Astrocyte (in vitro differentiated cells and primary cell): ENCODE data around the gene ZDHHC1. TPM values are rescaled to one million over a fixed set of nuclear protein-coding genes. Genes with fewer than 3 reads are reported as not detected.

Experiments used
- DNase-seq: peaks from one replicate; pipeline ENCODE4 v3.0.0-alpha.2; 2010; ENCODE audit warnings: low read depth
- FAIRE-seq: peaks from 2 replicates; lab custom pipeline; 2011; peaks lifted over from hg19 to GRCh38; lab: Jason Lieb, UNC
- H2AFZ ChIP-seq: 2 replicates; pipeline ENCODE4 v1.6.0; 2012; ENCODE audit warnings: low read depth, low read length, inconsistent platforms
- H3K27ac ChIP-seq: 2 replicates; pipeline ENCODE4 v1.5.1; 2011; ENCODE audit warnings: low read depth, low read length, inconsistent platforms
- H3K27me3 ChIP-seq: 2 replicates; pipeline ENCODE4 v1.6.0; 2011; ENCODE audit warnings: low read length, inconsistent platforms; ENCODE audit not compliant: insufficient read depth
- H3K36me3 ChIP-seq: 2 replicates; pipeline ENCODE4 v1.5.1; 2011; ENCODE audit warnings: low read length, inconsistent platforms; ENCODE audit not compliant: insufficient read depth
- H3K4me1 ChIP-seq: 2 replicates; pipeline ENCODE4 v1.5.1; 2011; ENCODE audit warnings: low read length, inconsistent platforms; ENCODE audit not compliant: insufficient read depth
- H3K4me2 ChIP-seq: 2 replicates; pipeline ENCODE4 v1.6.0; 2012; ENCODE audit warnings: low read length, inconsistent platforms
- H3K4me3 ChIP-seq: 2 replicates; pipeline ENCODE4 v1.5.1; 2011; ENCODE audit warnings: low read depth, mild to moderate bottlenecking, low read length, inconsistent platforms; ENCODE audit not compliant: insufficient read depth
- H3K79me2 ChIP-seq: 2 replicates; pipeline ENCODE4 v1.6.0; 2012; ENCODE audit warnings: mild to moderate bottlenecking, low read length, inconsistent platforms; ENCODE audit not compliant: insufficient read depth
- H3K9ac ChIP-seq: 2 replicates; pipeline ENCODE4 v1.6.0; 2012; ENCODE audit warnings: mild to moderate bottlenecking, low read length, inconsistent platforms
- H3K9me3 ChIP-seq: 2 replicates; pipeline ENCODE4 v1.5.1; 2012; ENCODE audit warnings: low read depth, mild to moderate bottlenecking, low read length, inconsistent platforms; ENCODE audit not compliant: insufficient read depth
- H4K20me1 ChIP-seq: 2 replicates; pipeline ENCODE4 v1.6.0; 2012; ENCODE audit warnings: low read length, inconsistent platforms; ENCODE audit not compliant: insufficient read depth
- H3K27ac Mint-ChIP-seq: one replicate; pipeline ENCODE4 v1.8.0; 2021; ENCODE audit warnings: mild to moderate bottlenecking, mixed read lengths; ENCODE audit not compliant: unreplicated experiment
- H3K27me3 Mint-ChIP-seq: one replicate; pipeline ENCODE4 v1.8.0; 2021; ENCODE audit warnings: low read depth, mixed read lengths; ENCODE audit not compliant: unreplicated experiment
- H3K36me3 Mint-ChIP-seq: one replicate; pipeline ENCODE4 v1.8.0; 2021; ENCODE audit warnings: low read depth, mixed read lengths; ENCODE audit not compliant: unreplicated experiment
- H3K4me1 Mint-ChIP-seq: one replicate; pipeline ENCODE4 v1.8.0; 2021; ENCODE audit warnings: low read depth, mixed read lengths; ENCODE audit not compliant: unreplicated experiment
- H3K4me3 Mint-ChIP-seq: one replicate; pipeline ENCODE4 v1.8.0; 2021; ENCODE audit warnings: mild to moderate bottlenecking, moderate library complexity, mixed read lengths; ENCODE audit not compliant: unreplicated experiment
- H3K9me3 Mint-ChIP-seq: one replicate; pipeline ENCODE4 v1.8.0; 2021; ENCODE audit warnings: mild to moderate bottlenecking, mixed read lengths; ENCODE audit not compliant: unreplicated experiment
- CTCF ChIP-seq: IDR thresholded peaks from 2 replicates; pipeline ENCODE4 v1.5.1; 2011; ENCODE audit warnings: low read depth, mild to moderate bottlenecking, inconsistent platforms, low read length, moderate library complexity; ENCODE audit not compliant: insufficient read depth
- EZH2 ChIP-seq: IDR thresholded peaks from 2 replicates; pipeline ENCODE4 v1.6.1; 2012; ENCODE audit warnings: mild to moderate bottlenecking, low read length, inconsistent platforms; ENCODE audit not compliant: insufficient read depth
- total RNA-seq: library from RNA; stranded (reverse); gene quantifications from 2 replicates; pipeline ENCODE4 v1.2.1, GENCODE V29; 2021

ZDHHC1 gene
- total RNA-seq, 1 donor from 2014 or later: 3.7 TPM

- Mint-ChIP-seq H3K9me3 (peaks cover 2% of the 10 kb centered on the region), H3K27me3 (peaks cover 70% of the 10 kb centered on the region), H3K4me1 (no peaks in the 10 kb centered on the region), H3K36me3 (peaks cover 2% of the 10 kb centered on the region), H3K4me3 (no peak overlapping the region), H3K27ac (no peak overlapping the region)
- H4K20me1 ChIP-seq: no peaks in the 10 kb centered on the region
- TF ChIP-seq EZH2 (no peak), CTCF (no peak)
- no peaks in the 10 kb centered on the region for H3K79me2 ChIP-seq
- FAIRE-seq: no peak
- no peak overlapping the region for H2AFZ ChIP-seq
- DNase-seq: no peak
- no peaks in the 10 kb centered on the region for H3K36me3 ChIP-seq
- no peak overlapping the region for H3K9ac ChIP-seq
- no peaks in the 10 kb centered on the region for H3K9me3 ChIP-seq
- H3K4me3 ChIP-seq: no peak overlapping the region
- H3K27ac ChIP-seq: no peak overlapping the region
- peaks cover 9% of the 10 kb centered on the region for H3K4me1 ChIP-seq
- H3K4me2 ChIP-seq: no peak overlapping the region
- H3K27me3 ChIP-seq: peaks cover 8% of the 10 kb centered on the region
Observed at GRCh38 chr16:67389911-67390815, 26.1 kb downstream of the ZDHHC1 start.

DNA sequence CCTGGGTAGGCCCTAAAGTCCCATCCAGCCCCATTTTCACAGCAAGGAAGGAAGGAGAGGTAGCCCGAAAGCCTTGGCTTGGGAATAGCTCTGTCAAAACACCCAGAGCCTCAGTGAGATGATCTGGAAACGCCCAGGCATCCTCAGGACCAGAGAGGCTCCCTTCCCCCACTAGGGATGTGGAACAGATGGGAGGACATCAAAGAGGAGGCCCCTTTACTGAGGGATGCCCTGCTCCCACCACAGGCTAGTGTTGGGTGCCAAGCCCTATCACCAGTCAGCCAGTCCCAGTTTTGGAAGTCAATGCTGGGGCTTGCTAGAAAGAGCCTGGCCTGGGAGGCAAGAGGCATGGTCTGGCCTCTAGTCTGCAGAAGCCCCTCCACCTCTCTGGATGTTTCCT, 27.7 kb downstream of the ZDHHC1 start:
- Histone ChIP-seq H3K27me3 (peaks cover 5% of the 10 kb centered on the region), H3K4me3 (no peak overlapping the region), H3K4me1 (peaks cover 8% of the 10 kb centered on the region), H3K4me2 (no peak overlapping the region), H3K27ac (no peak overlapping the region), H3K9ac (no peak overlapping the region), H3K36me3 (no peaks in the 10 kb centered on the region), H3K79me2 (no peaks in the 10 kb centered on the region), H2AFZ (no peak overlapping the region), H3K9me3 (no peaks in the 10 kb centered on the region), H4K20me1 (no peaks in the 10 kb centered on the region)
- H3K4me1 Mint-ChIP-seq: no peaks in the 10 kb centered on the region
- no peak overlapping the region for H3K4me3 Mint-ChIP-seq
- peaks cover 2% of the 10 kb centered on the region for H3K36me3 Mint-ChIP-seq
- H3K27ac Mint-ChIP-seq: no peak overlapping the region
- DNase-seq (no peak), FAIRE-seq (no peak)
- no peak for TF ChIP-seq EZH2
- H3K27me3 Mint-ChIP-seq: peaks cover 74% of the 10 kb centered on the region
- peaks cover 2% of the 10 kb centered on the region for H3K9me3 Mint-ChIP-seq

DNA sequence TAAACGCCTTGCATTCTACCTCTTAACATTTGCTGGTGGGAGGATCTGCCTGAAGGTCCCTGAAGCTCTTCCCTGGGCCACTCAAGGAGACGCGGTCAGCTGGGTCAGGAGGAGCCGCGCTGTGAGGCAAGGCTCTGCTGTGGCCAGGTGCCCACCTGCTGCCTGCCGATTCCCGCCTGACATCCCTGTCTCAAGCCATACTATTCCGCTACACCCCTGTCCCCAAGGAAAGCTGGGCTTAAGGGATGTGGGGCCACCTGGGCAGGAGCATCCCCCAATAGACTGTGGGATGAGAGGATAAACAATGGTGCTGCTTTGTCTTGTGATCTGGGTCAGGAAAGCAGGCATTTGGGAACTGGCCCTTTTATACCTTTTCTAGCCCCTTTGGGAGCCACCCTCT, 28.1 kb downstream of the ZDHHC1 start:
- Histone ChIP-seq H3K9ac (no peak overlapping the region), H3K36me3 (no peaks in the 10 kb centered on the region), H3K27ac (no peak overlapping the region), H2AFZ (no peak overlapping the region), H4K20me1 (no peaks in the 10 kb centered on the region), H3K9me3 (no peaks in the 10 kb centered on the region), H3K4me1 (peaks cover 6% of the 10 kb centered on the region), H3K79me2 (no peaks in the 10 kb centered on the region), H3K27me3 (peaks cover 7% of the 10 kb centered on the region), H3K4me2 (no peak overlapping the region), H3K4me3 (no peak overlapping the region)
- peaks cover 2% of the 10 kb centered on the region for H3K9me3 Mint-ChIP-seq
- H3K4me3 Mint-ChIP-seq: no peak overlapping the region
- H3K27me3 Mint-ChIP-seq: peaks cover 74% of the 10 kb centered on the region
- TF ChIP-seq CTCF: no peak
- TF ChIP-seq EZH2: no peak
- peaks cover 2% of the 10 kb centered on the region for H3K36me3 Mint-ChIP-seq
- no peak for DNase-seq
- FAIRE-seq: no peak
- no peaks in the 10 kb centered on the region for H3K4me1 Mint-ChIP-seq
- H3K27ac Mint-ChIP-seq: no peak overlapping the region
